Heart right ventricle (tissue), 16 donors: ENCODE measurements around the gene KLF3. TPM values are rescaled to one million over a fixed set of nuclear protein-coding genes. Genes with fewer than 3 reads are reported as not detected.

ENCODE experiments used
- ATAC-seq, 8 donors: fragments of 200-7000 bp; cut with Tn5 transposase; one replicate each; pipeline ENCODE4 v1.9.1; 2020; ENCODE audit warnings: mild to moderate bottlenecking in 8 of 8, moderate library complexity in 8 of 8, moderate number of reproducible peaks in 1 of 8
- DNase-seq, 2 donors: peaks; one replicate each; pipeline ENCODE4 v3.0.0-alpha.2; 2020
- H3K27ac ChIP-seq, 10 donors: fragments of 200-600 bp; sonication (generic) in 2 of 10; one replicate each; pipeline versions ENCODE4 v1.5.0 to v1.8.0; 2020 to 2022; ENCODE audit warnings: mild to moderate bottlenecking in 3 of 10
- H3K27me3 ChIP-seq, 7 donors: fragments of 200-600 bp; one replicate each; pipeline ENCODE4 v1.8.0; 2021 to 2022; ENCODE audit warnings: mild to moderate bottlenecking in 2 of 7
- H3K36me3 ChIP-seq, 9 donors: fragments of 200-600 bp; sonication (generic) in 1 of 9; one replicate each; pipeline versions ENCODE4 v1.5.0 to v1.8.0; 2020 to 2022; ENCODE audit warnings: mild to moderate bottlenecking in 2 of 9
- H3K4me1 ChIP-seq, 9 donors: fragments of 200-600 bp; sonication (generic) in 1 of 9; one replicate each; pipeline versions ENCODE4 v1.5.0 to v1.8.0; 2020 to 2022; ENCODE audit warnings: mild to moderate bottlenecking in 4 of 9
- H3K4me3 ChIP-seq, 10 donors: fragments of 200-600 bp; sonication (generic) in 2 of 10; one replicate each; pipeline versions ENCODE4 v1.5.0 to v1.8.0; 2020 to 2022; ENCODE audit warnings: mild to moderate bottlenecking in 7 of 10, moderate library complexity in 2 of 10
- H3K9me3 ChIP-seq, 11 donors: fragments of 200-600 bp in 10 of 11; sonication (generic) in 2 of 11; one replicate each; pipeline versions ENCODE4 v1.5.0 to v1.8.0; 2013 to 2022; ENCODE audit warnings: mild to moderate bottlenecking in 2 of 11, control low read depth in 1 of 11, moderate library complexity in 1 of 11
- CTCF ChIP-seq, 9 donors: fragments of 200-600 bp; sonication (generic) in 2 of 9; IDR thresholded peaks; one replicate each; pipeline versions ENCODE4 v1.5.0 to v1.8.0; 2021 to 2022; ENCODE audit warnings: antibody characterized with exemption in 9 of 9, mild to moderate bottlenecking in 5 of 9, moderate library complexity in 1 of 9
- WGBS, 2 donors: extraction: QIAGEN DNeasy Blood & Tissue Kit; methylation state at CpG; one replicate each; pipeline ENCODE4 v1.1.7; 2013; ENCODE audit warnings: inconsistent platforms in 1 of 2; 5-methylcytosine and 5-hydroxymethylcytosine counted together
- intact Hi-C, 10 donors: fragments of 100-400 bp; cut with DNase I; formaldehyde crosslinking; loops; one replicate each; pipeline versions ENCODE4 v1.11.1 to v1.14.2; 2022
- polyA plus RNA-seq, 2 donors: library from polyadenylated mRNA; stranded (reverse); fragments of 200-250 nt; gene quantifications; one replicate each; pipeline ENCODE4 v1.2.3, GENCODE V29; 2013
- total RNA-seq, 10 donors: library from RNA; stranded (reverse); fragmentation: NEBNext Ultra II Directional in 3 of 10; extraction: Animal tissue kit (Norgen Biotek cat#: 25700) in 3 of 10; gene quantifications; one replicate each; pipeline versions ENCODE4 v1.2.1 to v1.2.4, GENCODE V29; 2021 to 2023
- donor health status: Arrhythmogenic right ventricular cardiomyopathy.
- donor health status: ischemic (EF 13 %, LVEDD 7.1; RV severe dilation, severe dysfunction).
- donor health status: healthy with polysubstance abuse.
- donor health status: DM: no; HTN: yes; CAD: no.
- donor health status: DM: no; HTN: no; CAD: no.
- donor health status: ischemic (EF 25% LVEDD 6.9; RV normal size, moderate dysfunction).
- donor health status: ischemic (EF 25% LVEDD 5.7; RV mildly dilated, moderate dysfunction).
- donor health status: healthy.
- donor health status: DM: yes; HTN: yes; CAD: no.
- donor health status: Ischemic cardiomyopathy.
- donor health status: ischemic (EF 35%, LVEDD 5.7; RV mildly dilated, moderate dysfunction).
- donor health status: nonischemic (EF 11% LVEDD 7.7; RV severe dilation, severe dysfunction).
- donor health status: DM: yes; HTN: yes; CAD: no.
- donor health status: PGD.
- donor health status: ischemic (EF 29% LVEDD 5.4; RV normal size, mild dysfunction).
- donor health status: nonischemic (EF 23%, LVEDD 6.1; RV moderate dilation, normal function).

KLF3 gene
- total and polyA plus RNA-seq, 12 donors, result 9.9 to 25.1 (median 19.4) TPM

- peaks cover 0 to 7% (median 0%) of the 10 kb centered on the region in 9 donors for H3K4me1 ChIP-seq
- ATAC-seq (no peak), DNase-seq (no peak)
- 76 to 80% methylated on average over 4 of the region's 4 CpGs for WGBS, 2 donors
- no peaks in the 10 kb centered on the region for H3K36me3 ChIP-seq
- H3K27me3 ChIP-seq, result no peaks in the 10 kb centered on the region
- intact Hi-C loops, result no loop called here
- H3K4me3 ChIP-seq, result no peak overlapping the region
- H3K27ac ChIP-seq, result no peak overlapping the region
- peaks cover 0 to 12% (median 0%) of the 10 kb centered on the region in 11 donors for H3K9me3 ChIP-seq
- no peak for TF ChIP-seq CTCF (IDR thresholded peaks at IDR 0.05)
Observed at GRCh38 chr4:38715050-38715449, 51.1 kb downstream of the KLF3 start.

GRCh38 chr4:38716256-38716655 is 52.3 kb downstream of the KLF3 start:
- H3K36me3 ChIP-seq, result no peaks in the 10 kb centered on the region
- no peak overlapping the region for H3K27ac ChIP-seq
- peaks cover 0 to 7% (median 0%) of the 10 kb centered on the region in 9 donors for H3K4me1 ChIP-seq
- H3K9me3 ChIP-seq, result peaks cover 0 to 12% (median 0%) of the 10 kb centered on the region in 11 donors
- DNase-seq, result no peak
- TF ChIP-seq CTCF (IDR thresholded peaks at IDR 0.05), result no peak
- H3K4me3 ChIP-seq, result no peak overlapping the region
- ATAC-seq, result no peak
- WGBS, 2 donors, result 83 to 84% methylated on average over 3 of the region's 3 CpGs
- intact Hi-C loops, result no loop called here
- no peaks in the 10 kb centered on the region for H3K27me3 ChIP-seq

GRCh38 chr4:38717604-38718003 is 53.6 kb downstream of the KLF3 start:
- DNase-seq (peak in 1 of 2 donors; percentile 12), ATAC-seq (peak in 6 of 8 donors; percentile 47 to 92 (median 74))
- peak overlapping the region in 1 of 10 donors; percentile 5 for H3K27ac ChIP-seq

GRCh38 chr4:38723114-38723513 is 59.1 kb downstream of the KLF3 start:
- no peak overlapping the region for H3K27ac ChIP-seq
- TF ChIP-seq CTCF (IDR thresholded peaks at IDR 0.05), result no peak
- no peaks in the 10 kb centered on the region for H3K27me3 ChIP-seq
- ATAC-seq, result no peak
- no peak for DNase-seq
- intact Hi-C loops, result loop anchor here in 2 of 10 donors (10.0 kb wide), 2 partner anchors 398 to 408 kb away; no protein-coding TSS in a partner anchor
- H3K36me3 ChIP-seq, result no peaks in the 10 kb centered on the region
- peaks cover 0 to 6% (median 0%) of the 10 kb centered on the region in 9 donors for H3K4me1 ChIP-seq
- H3K9me3 ChIP-seq, result no peaks in the 10 kb centered on the region
- 81 to 98% methylated on average over 4 of the region's 4 CpGs for whole genome bisulfite sequencing, 2 donors
- H3K4me3 ChIP-seq, result no peak overlapping the region

More at GRCh38 chr4:38717604-38718003, 53.6 kb downstream of the KLF3 start:
- TF ChIP-seq CTCF (IDR thresholded peaks at IDR 0.05), result no peak
- intact Hi-C loops, result no loop called here
- Histone ChIP-seq H3K4me3 (no peak overlapping the region), H3K9me3 (peaks cover 0 to 6% (median 0%) of the 10 kb centered on the region in 11 donors), H3K4me1 (peaks cover 0 to 7% (median 0%) of the 10 kb centered on the region in 9 donors), H3K36me3 (no peaks in the 10 kb centered on the region), H3K27me3 (no peaks in the 10 kb centered on the region)
- WGBS, 2 donors, result 31 to 43% methylated on average over 5 of the region's 5 CpGs
